GM18526 (cell line): ENCODE data around the gene MSRB2.

Source experiments
- POLR2A ChIP-seq: IDR thresholded peaks from 3 replicates; pipeline ENCODE4 v1.6.1; 2011; ENCODE audit not compliant: insufficient read length; ENCODE audit errors: extremely low read depth

MSRB2 gene

GRCh38 chr10:23065181-23065948 is 30.0 kb upstream of the MSRB2 start:
- no peak for TF ChIP-seq POLR2A

- no peak for TF ChIP-seq POLR2A
These were observed 28.0 kb upstream of the MSRB2 start for GRCh38 chr10:23067337-23067736.

GRCh38 chr10:23067939-23068775 is 27.2 kb upstream of the MSRB2 start:
- TF ChIP-seq POLR2A, result no peak

- no peak for TF ChIP-seq POLR2A
These were observed 26.2 kb upstream of the MSRB2 start for GRCh38 chr10:23069019-23069815.

- no peak for TF ChIP-seq POLR2A
These were observed 24.5 kb upstream of the MSRB2 start for GRCh38 chr10:23070913-23071218.

- TF ChIP-seq POLR2A, result no peak
These were observed 21.9 kb upstream of the MSRB2 start for GRCh38 chr10:23073527-23073926.

- no peak for TF ChIP-seq POLR2A
These were observed 19.7 kb upstream of the MSRB2 start for GRCh38 chr10:23075672-23076071.

- no peak for TF ChIP-seq POLR2A
These were observed 17.3 kb upstream of the MSRB2 start for GRCh38 chr10:23078114-23078513.

- no peak for TF ChIP-seq POLR2A
These were observed 15.7 kb upstream of the MSRB2 start for GRCh38 chr10:23079700-23080099.

GRCh38 chr10:23080262-23080661 is 15.1 kb upstream of the MSRB2 start:
- TF ChIP-seq POLR2A, result no peak

- no peak for TF ChIP-seq POLR2A
These were observed 14.1 kb upstream of the MSRB2 start for GRCh38 chr10:23081221-23081750.

- TF ChIP-seq POLR2A, result no peak
These were observed 13.5 kb upstream of the MSRB2 start for GRCh38 chr10:23081891-23082290.

- no peak for TF ChIP-seq POLR2A
These were observed 6.8 kb upstream of the MSRB2 start for GRCh38 chr10:23088609-23089008.

- no peak for TF ChIP-seq POLR2A
These were observed 484 bp upstream of the MSRB2 start for GRCh38 chr10:23094786-23095403.
